Measurements from ENCODE around the gene REV1.

DNA sequence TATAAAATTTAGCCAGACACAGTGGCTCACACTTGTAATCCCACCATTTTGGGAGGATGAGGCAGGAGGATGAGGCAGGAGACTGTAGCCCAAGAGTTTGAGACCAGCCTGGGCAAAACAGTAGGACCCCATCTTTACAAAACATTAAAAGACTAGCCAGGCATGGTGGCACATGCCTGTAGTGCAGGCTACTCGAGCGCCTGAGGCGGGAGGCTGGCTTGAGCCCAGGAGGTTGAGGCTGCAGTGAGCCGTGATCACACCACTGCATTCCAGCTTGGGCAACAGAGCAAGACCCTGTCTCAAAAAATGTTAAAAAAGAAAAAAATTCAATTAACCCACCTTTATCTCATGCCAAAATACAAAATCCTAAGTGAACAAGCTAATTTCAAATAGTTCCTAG lies 4.0 kb downstream of the REV1 start:
- TF ChIP-seq, protein P1, sequence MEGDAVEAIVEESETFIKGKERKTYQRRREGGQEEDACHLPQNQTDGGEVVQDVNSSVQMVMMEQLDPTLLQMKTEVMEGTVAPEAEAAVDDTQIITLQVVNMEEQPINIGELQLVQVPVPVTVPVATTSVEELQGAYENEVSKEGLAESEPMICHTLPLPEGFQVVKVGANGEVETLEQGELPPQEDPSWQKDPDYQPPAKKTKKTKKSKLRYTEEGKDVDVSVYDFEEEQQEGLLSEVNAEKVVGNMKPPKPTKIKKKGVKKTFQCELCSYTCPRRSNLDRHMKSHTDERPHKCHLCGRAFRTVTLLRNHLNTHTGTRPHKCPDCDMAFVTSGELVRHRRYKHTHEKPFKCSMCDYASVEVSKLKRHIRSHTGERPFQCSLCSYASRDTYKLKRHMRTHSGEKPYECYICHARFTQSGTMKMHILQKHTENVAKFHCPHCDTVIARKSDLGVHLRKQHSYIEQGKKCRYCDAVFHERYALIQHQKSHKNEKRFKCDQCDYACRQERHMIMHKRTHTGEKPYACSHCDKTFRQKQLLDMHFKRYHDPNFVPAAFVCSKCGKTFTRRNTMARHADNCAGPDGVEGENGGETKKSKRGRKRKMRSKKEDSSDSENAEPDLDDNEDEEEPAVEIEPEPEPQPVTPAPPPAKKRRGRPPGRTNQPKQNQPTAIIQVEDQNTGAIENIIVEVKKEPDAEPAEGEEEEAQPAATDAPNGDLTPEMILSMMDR (IDR thresholded peaks at IDR 0.05; ENCODE audit: low read depth, low read length): no peak
- TF ChIP-seq, protein P2, sequence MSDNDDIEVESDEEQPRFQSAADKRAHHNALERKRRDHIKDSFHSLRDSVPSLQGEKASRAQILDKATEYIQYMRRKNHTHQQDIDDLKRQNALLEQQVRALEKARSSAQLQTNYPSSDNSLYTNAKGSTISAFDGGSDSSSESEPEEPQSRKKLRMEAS (IDR thresholded peaks at IDR 0.05; ENCODE audit: low read depth, low read length): no peak
